HG02852 (cell line): ENCODE results near the gene TTBK2.
A peak's percentile ranks its signal among the peaks of the same experiment; 100 is the strongest.
"Not testable (repeated sequence)": the region's sequence is repeated elsewhere in the genome, so short reads cannot be mapped to it uniquely, and the experiment has no call there.

ENCODE experiments used
- ATAC-seq: cut with Tn5 transposase; IDR thresholded peaks from one replicate; pipeline ENCODE4 v1.9.1; 2021; ENCODE audit warnings: mild to moderate bottlenecking, moderate library complexity; ENCODE audit not compliant: unreplicated experiment

The TTBK2 gene

DNA sequence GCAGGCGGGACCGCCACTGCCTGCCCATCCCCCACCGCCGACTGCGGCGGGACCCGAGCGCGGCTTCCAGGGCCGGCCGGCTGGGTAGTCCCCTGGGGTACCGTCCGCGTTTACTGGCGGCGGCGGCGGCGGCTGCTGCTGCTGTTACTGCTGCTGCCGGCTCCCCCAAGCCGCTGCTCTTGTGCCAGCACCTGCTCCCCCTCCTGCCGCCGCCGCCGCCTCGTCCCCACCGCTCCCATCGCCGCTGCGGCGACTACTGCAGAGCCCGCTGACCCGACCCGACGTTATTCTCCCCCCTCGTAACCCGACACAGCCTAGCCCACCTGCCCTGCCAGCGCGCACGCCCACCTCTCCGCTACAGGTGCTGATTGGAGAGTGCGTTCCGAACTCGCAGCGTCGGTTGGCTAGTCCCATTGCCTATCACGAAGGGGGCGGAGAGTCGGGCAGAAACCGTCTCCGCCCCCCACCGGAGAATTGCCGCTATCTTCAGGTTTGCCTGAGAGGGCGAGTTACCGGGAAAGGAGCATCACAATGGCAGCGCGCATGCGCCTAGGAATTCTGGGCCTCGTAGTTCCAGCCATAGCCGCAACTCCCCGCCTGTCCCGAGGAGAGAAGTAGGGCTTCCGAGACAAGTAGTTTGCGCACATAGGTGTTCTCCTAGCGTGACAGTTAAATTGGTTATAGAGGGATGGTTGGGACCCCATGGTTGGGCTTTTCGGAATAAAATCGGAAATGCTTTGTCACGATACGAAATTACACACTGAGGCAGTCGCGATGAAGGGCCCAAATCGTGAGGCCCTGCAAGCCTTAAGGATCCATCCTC is at the start of gene TTBK2:
TSS of gene TTBK2 (minus strand) at position 260 of the 823 bp plus-strand sequence. CDS start 42,161 bp downstream, outside the sequence.
- peak; percentile 93 for ATAC-seq

DNA sequence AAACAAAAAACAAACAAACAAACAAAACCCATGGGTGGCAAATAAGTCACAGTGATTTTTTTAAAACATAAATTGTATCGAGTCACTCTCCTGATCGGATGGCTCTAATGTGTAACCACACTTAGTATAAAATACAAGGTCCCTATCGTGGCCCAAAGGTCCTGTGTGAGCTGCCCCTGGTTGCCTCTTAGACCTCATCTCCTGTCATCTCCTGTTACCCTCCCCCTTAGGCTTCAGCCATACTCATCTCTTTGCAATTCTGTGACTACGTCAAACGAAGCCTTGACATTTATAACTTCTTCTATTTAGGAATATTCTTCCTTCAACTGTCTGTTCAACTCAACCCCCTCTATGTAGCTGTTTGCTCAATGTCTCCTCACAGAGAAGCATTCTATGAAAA is 43.9 kb upstream of the TTBK2 start:
- ATAC-seq, result no peak

DNA sequence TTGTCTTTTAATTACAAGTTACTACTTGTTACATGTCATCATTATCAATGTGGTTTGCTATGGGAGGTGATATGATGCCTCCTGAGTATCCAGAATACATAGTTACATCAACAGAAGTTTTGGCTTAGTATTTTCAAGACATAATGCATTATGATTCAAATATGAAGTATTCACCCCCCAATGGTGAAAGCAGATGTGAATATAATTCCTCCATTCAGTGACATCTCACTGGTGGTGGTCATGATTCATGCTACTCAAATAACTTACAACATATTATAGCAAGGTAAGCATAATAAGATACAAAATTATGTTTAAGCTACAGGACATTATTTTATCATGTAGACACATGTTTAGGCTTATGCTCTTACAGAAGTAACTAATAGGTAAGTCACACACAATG is 34.9 kb upstream of the TTBK2 start:
- no peak for ATAC-seq

DNA sequence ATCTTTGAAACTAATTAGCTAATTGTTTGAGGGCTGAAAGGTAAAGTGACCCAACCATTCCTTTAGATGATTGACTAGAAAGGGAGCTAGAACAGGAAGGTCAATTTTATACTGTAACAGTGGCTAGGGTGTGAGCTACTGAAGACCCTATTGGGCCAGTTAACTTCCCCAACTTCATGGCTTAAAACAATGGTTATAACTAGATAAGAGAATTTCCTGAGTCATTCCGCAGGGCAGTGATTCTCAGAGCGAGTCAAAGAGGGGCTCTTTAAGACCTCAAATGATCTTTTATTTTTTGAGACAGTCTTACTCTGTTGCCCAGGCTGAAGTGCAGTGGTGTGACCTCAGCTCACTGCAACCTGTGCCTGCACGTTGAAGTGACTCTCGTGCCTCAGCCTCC is 33.7 kb upstream of the TTBK2 start:
- no peak for ATAC-seq

DNA sequence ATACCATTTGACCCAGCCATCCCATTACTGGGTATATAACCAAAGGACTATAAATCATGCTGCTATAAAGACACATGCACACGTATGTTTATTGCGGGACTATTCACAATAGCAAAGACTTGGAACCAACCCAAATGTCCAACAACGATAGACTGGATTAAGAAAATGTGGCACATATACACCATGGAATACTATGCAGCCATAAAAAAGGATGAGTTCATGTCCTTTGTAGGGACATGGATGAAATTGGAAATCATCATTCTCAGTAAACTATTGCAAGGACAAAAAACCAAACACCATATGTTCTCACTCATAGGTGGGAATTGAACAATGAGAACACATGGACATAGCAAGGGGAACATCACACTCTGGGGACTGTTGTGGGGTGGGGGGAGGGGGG is 28.3 kb upstream of the TTBK2 start:
- not testable (repeated sequence) for ATAC-seq

DNA sequence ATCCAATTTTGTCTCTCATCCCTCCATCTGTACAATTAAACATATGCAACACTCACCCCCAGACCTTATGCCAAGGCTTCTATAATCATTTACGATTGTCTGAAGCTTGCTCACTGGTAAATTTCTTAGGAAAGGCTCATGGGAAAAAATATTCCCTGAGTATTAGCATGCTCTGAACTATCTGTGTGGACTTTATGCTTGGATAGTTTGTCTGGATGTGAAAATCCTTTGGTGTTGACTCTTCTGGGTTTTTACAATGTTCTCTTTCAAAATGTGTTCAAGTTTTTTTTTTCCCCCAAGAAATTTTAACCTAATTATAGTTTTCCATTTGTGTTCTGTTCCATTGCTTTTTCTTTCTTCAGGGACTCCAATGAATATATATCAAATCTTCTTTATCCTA is 19.9 kb upstream of the TTBK2 start:
- no peak for ATAC-seq

DNA sequence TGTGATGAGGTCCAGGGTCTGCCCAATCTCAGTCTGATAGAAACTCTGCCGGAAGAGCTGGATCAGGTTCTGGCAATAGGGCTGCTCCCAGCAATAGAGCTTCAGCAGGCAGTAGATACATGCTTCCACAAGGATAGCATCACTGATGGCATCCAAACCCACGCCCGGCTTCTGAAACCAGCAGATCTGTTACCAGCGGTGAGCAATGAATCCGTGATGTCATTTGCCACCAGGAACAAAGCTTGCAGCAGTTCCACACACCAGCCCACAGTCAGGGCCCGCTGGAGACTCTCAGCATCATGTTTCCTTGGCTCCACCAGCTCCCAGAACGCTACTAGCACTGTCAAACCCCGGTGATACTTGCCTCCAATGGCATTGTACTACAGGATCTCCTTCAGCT is 19.3 kb upstream of the TTBK2 start:
- ATAC-seq, result no peak

DNA sequence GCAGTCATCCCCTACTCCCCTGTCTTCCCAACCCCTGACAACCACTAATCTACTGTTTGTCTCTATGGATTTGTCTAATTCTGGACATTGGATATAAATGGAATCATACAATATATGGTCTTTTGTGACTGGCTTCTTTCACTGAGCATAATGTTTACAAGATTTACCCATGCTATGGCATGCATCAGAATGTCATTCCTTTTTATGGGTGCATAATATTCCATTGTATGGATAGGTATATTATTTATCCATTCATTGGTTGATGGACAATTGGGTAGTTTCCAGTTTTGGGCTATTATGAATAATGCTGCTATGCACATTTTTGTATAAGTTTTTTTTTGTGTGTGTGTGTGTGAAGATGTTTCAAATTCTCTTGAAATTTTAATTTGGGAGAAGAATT is 16.6 kb upstream of the TTBK2 start:
- no peak for ATAC-seq

DNA sequence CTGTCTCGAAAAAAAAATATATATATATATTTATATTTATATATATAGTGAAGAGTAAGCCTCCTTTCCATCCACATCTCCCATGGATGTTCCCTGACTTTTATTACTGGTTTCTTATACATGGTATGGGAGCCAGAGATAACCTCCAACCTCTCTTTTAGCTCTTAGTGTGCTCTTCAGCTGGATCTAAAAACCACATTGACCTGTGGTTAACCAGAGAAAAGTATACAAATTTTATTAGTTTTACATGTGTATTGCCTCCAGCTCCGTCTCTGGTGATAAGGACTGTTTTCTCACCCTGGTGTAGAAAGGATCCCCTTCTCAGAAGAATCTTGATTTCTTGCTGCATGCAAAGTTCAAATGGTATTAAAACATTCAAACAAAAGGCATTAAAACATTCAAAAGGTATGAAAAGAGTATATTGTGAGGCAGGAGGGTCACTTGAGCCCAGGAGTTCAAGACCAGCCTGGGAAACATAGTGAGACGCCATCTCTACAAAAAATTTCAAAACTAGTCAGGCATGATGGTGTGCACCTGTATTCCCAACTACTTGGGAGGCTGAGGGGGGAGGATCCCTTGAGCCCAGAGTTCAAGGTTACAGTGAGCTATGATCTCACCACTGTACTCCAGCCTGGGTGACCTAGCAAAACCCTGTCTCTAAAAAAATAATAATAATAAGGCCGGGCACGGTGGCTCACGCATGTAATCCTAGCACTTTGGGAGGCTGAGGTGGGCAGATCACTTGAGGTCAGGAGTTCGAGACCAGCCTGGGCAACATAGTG is 13.5 kb upstream of the TTBK2 start:
- no peak for ATAC-seq

DNA sequence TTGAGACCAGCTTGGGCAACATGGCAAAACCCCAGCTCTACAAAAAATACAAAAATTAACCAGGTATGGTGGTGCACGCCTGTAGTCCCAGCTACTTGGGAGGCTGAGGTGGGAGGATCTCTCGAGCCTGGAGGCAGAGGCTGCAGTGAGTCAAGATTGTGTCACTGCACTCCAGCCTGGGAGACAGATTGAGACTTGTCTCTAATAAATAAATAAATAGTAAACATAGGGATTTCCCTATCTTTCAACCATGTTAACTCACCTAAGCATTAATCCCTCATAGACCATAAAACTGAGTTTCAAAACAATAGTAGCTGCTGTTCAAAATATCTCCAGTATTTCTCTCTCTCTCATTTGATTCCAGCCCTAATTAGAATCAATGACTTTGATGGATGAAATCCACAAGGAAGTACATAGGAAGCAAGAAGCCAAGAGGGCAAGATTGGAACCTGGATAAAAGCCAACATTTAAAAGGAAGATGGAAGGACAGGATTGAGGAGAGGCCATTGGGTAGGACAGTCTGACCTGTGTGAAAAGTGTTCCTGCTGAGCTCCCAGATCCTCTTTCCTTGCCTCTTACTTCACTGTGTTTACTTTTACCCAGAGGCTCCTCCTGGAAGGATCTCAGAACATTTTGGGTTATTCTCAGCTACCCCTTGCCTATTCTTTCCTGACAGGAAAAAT is 12.4 kb upstream of the TTBK2 start:
- no peak for ATAC-seq

DNA sequence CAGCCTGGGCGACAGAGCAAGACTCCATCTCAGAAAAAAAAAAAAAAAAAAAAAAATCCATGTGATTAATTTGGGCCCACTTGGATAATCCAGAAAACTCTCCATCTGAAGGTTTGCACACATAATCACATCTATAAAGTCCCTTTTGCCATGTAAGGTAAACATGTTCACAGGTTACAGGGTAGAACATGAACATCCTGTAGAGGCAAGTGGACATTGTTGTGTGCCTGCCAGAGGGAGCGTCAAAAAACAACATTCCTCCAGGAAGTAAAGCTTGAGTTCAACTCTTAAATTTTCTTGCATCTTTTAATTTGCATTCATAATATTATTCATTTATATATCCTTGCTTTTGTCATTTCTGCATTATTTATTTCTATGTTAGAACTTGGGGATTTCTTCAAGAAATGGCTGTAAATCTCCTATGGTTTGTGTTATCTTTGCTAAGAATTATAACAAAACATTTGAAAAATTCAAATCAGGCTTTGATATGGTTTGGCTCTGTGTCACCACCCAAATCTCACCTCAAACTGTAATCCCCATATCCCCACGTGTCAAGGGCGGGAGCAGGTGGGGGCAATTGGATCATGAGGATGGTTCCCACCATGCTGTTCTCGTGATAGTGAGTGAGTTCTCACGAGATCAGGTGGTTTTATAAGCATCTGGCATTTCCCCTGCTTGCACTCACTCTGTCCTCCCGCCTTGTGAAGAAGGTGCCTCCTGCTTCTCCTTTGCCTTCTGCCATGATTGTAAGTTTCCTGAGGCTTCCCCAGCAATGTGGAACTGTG is 11.3 kb upstream of the TTBK2 start:
- no peak for ATAC-seq

DNA sequence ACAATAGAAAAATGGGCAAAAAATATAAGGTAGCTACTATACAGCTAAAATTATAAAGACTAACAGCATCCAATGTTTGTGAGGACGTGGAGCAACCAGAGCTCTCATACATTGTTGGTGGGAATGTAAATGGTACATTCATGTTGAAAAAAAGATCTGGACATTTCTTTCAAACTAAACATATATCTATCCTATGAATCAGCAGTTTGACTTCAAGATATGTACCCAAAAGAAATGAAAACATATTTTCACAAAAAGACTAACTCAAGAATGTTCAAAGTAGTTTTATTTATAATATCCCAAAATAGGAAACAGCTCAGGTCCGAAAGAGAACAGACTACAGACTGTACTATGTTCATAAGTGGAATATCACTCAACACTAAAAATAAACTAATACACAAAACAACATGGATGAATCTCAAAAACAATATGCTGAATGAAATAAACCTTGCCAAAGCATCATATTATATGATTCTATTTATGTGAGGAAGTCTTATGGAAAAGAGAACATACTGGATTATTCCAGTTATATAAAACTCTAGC is 8.8 kb upstream of the TTBK2 start:
- no peak for ATAC-seq

DNA sequence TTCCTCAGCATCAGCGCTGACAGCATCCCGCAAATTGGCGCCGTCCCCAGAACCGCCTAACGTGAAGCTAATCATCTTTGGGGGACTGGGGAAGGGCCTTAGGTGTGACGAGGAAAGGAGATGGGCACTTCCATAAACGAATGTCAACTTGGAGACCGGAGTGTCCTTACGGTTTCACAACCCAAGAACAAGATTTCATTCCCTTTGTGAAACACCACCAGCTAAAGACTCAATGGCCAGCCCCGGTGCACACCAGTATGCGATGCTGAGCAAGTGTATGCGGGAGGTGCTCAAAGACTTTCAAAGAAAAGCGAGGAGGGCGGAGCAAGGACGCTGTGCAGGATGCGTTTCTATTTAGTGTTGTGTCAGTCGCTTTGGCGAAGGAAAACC is 759 bp upstream of the TTBK2 start:
- ATAC-seq, result no peak

DNA sequence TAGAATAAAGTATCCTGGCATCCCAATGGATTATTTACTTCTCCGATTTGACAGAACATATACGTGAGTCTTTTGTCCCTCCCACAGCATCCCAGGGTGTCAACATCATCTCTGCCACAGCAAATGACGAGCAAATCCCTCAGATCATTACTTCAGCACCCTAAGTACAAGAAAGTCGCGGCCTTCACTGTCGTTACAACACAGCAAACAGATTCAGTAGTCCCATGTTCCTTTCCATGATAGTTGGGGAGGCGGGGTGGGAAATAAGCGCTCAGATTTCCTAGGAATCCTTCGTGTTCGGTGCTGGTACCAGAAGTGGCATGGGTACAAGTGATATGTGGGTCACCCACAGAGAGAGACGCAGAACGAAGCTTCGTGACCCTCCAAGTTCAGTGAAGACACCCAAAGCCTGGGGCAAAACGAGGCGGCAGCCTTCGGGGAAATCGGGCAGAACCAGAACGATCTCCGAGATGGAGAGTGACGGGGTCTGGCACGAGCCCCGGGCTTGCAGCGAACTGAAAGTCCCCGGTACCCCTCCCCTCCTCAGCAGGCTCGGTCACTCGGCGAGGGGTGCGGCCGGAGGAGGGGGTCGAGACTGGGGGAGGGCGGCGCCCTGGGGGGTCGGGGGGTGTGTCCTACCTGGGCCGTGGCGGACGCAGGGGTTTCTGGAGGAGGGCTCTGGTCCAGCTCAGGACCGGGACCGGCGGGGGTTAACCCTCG is 619 bp downstream of the TTBK2 start:
- peak; percentile 17 for ATAC-seq

DNA sequence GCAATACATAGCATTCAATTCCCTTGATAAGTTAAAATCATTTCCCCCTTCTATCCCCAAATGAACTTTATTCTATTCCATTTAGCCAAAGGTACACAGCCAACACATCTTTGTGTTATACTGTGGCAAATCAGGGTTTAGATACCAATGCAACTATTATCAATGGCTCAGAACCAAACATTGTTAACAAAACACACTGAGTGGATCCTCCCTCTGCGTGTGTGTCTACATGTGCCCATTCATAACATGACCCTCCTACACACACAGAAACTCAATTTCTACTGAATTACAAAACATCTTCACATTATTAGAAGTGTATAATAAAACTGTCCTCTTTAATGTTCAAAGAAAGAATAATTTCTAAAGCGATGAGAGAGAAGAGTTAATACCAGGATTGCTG is 1.3 kb downstream of the TTBK2 start:
- no peak for ATAC-seq

DNA sequence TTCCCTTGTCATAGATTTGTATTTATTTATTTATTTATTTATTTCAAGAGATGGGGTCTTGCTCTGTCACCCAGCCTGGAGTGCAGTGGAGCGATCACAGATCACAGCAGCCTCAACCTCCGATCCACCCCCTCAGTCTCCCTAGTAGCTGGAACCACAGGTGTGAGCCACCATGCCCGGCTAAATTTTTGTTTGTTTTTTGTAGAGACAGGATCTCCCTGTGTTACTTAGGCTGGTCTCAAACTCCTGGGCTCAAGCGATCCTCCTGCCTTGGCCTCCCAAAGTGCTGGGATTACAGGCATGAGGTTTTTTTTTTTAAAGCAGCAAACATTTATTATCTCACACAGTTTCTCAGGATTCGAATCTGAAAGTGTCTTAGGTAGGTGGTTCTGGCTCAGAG is 2.5 kb downstream of the TTBK2 start:
- no peak for ATAC-seq

DNA sequence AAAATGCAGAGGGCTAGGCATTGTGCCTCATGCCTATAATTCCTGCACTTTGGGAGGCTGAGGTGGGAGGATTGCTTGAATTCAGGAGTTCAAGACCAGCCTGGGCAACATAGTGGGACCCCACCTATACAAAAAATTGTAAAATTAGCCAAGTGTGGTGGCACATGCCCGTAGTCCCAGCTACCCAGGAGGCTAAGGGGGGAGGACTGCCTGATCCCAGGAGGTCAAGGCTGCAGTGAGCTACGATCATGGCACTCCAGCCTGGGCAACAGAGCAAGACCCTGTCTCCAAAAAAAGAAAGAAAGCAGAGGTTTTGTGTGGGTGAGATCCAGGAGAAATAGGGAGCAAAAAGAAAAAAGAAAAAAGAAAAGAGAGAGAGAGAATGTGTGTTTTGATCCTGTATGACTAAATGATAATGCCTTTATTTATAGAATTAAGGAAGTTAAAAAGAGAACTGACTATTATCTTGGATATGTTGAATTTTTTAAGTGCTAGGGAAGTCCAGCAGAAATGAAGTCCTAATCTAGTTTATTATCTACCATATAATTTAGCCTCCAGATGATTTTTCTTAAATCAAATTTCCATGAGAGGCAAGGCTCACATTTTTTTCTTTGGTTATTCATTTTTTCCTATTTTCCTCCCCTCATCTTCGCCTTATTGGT is 4.8 kb downstream of the TTBK2 start:
- no peak for ATAC-seq

DNA sequence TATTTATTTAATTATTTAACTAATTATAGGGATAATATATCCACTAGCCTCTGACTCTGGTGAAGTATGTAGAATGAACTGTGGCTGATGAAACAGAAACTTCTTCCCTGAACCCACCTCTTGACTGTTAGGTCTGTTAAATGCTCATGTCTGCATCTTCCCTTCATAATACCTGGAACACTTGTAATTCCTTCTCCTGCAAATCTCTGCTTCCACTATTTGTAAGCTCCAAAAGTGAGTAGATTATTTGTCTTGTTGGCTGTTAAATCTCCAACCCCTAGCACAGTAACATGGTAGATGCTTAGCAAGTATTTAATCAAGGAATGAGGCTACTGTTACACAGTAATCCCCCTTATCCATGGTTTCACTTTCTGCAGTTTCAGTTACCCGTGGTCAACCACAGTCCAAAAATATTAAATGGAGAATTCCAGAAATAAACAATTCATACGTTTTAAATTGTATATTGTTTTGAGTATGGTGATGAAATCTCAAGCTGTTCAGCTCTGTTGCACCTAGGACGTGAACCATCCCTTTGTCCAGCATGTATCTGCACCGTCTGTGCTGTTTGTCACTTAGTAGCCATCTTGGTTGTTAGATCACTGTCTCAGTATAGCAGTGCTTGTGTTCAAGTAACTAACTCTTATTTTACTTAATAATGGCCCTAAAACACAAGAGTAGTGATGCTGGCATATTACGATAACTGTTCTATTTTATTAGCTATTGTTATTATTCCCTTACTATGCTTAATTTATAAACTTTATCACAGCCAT is 5.7 kb downstream of the TTBK2 start:
- ATAC-seq, result no peak
